GM21529 (cell line): ENCODE results near the gene VWA8.
"Not testable (repeated sequence)": the region's sequence is repeated elsewhere in the genome, so short reads cannot be mapped to it uniquely, and the experiment has no call there.

ENCODE experiments used
- ATAC-seq: cut with Tn5 transposase; IDR thresholded peaks from one replicate; pipeline ENCODE4 v1.9.1; 2021; ENCODE audit not compliant: unreplicated experiment

Gene VWA8

DNA sequence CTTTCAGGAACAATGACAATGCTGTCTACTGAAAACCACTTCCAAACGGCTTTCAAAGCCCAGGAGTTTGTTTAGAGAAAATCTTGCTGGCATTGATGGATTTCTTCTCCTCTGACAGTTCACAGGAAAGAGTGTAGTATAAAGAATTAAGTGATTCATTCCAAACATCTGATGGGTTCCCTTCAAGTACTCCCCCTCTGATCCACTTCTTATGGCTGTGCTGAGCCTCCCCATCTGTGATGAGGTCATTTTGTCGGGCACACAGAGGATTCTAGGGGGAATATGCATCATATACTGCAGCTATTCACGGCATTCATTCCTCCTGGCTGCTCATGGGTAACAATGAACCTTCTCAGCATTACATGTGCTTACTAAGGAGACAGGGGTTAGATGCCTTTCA is 395.7 kb downstream of the VWA8 start:
- ATAC-seq: no peak

DNA sequence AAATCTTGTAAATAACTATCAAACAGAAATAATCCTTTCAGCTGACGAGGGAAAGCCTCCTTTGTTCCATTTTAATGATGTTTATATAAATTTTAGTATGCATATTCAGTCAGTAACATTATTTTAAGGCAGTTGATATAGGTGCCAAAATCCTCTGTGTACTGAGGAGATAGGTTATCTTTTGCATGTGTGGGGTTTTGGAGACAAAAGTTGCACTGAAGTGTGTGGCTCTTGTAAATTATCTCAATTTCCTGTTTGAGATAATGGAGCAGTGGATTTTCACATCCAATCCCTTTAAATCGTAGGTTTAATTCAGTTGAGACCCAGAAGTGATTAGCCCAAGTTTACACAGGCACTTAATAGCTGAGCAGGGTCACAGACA is 396.9 kb downstream of the VWA8 start:
- ATAC-seq: no peak

DNA sequence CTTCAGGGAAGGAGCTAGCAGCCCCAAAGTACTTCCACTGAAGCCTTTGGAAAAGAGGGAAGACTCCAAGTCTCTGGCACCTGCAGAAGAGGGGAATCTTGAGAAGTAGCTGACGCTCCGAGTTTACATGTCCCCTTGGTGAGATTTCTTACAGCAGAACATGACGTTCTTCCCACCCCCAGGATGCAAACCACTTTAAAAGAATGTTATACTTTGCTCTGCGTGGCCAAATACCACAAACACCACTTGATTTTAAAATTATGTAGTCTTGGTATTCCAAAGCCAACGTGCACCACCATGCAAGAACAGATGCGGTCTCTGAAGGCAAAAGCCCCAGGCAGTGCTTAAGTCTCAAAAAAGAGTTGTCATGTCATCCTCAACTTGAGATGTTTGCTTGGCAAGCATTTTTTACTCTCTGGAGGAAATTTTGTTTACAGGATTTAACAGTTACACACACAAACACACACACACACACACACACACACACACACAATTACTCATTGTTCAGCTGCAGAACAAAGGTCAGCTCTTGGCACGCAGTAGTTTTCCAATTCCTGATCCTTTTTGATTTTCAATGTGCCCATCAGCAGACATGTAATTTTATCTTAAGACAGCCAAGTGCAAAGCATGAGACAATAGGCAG is 397.4 kb downstream of the VWA8 start:
- no peak for ATAC-seq

DNA sequence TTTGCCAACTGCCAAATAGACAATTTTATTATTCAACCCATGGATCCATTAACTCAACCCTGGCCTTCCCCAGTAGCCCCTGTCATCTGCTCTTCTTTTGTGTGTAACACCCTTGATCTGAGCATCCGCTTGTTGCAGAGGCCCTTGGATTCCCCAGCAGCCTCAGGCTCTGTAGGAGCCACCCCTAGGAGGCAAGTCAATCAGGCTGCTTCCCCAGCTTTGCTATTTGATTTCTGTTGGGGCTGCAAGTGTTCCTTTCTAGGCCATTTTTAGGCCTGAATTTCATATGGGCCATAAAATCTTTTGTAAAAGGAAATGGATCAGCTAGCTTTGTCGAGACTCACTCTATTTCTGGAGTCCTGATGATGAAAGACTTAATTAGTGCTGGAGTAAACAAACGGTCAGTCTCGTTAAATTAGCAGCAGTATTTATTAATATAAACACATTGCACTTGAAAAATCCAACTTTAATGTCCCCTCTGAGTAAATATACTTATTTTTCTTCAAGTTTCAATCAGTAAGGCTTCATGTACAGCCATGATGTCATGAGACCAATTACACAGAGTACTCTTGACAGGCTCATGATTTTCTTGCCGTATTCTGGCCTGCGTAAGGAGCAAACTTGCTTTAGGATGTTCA is 398.2 kb downstream of the VWA8 start:
- no peak for ATAC-seq

DNA sequence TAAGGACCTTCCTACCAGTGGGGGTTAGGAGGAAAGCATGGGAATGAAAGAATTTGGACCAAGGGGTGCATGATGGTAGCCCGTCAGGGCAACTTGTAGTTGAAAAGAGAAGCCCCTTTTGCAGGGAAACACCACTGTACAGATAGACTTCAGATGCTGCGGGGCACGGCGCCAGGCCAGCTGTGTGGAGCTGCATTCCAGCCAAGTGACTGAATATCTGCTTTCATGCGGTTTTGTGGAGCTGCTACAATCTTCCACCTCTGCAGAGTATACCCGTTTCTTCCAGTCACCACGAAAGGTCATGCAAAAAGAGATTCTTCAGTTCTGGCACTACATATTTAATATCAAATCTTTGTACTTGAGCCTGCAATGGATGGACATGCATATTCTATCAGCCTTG is 398.8 kb downstream of the VWA8 start:
- ATAC-seq: no peak

DNA sequence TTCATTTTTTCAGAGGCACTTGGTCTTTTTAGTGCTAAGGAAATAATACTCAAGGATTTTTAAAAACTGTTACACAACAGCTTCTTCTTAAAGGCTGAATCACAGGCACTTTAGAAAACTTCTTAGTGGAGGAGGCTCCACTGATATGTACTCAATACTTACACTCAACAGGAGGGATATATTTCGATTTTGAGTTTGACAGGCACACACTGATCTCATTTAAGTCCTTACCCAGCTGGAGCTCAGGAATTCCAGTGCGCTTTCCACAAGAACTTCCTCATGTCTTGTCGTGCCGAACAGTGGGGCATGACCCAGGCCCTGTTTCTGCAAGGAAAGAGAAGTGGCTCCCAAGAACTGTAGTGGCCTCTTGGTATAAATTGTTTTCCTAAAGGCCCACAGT is 399.7 kb downstream of the VWA8 start:
- no peak for ATAC-seq

DNA sequence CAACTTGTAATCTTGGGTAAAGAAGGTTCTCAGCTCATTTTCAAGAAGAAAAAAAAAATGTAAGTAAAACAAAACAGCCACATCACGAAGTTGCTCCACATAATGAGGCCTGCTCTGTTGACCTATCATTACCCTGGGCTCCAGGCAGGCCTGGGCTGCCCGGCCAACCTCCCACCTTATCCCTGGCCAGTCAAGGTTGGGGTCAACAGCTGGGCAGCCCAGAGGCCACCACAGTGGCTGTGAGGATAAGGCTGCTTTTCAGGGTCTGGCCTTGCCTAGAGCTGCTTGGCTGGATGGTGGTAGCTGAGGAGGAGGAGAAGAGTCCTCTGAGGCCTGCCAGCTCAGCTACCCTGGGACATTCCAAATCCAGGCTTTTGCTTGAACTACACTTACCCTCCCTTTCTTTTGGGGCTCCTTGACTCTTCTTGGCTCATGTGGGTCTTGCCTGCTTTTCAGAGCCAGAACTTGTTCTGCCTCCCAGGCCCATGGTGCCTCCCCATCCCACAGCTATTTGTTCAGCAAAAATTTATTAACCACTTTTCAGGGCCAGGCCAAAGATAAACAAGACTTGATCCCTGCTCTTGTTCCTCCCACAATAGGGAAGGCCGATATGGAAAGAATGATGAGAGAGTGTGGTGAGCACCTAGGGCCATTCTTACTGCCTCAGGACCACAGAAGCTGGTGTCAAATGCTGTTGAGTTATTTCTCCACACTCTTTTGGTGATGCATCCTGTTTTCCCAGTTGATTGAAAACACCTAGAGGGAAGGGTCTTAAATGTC is 401.9 kb downstream of the VWA8 start:
- no peak for ATAC-seq

DNA sequence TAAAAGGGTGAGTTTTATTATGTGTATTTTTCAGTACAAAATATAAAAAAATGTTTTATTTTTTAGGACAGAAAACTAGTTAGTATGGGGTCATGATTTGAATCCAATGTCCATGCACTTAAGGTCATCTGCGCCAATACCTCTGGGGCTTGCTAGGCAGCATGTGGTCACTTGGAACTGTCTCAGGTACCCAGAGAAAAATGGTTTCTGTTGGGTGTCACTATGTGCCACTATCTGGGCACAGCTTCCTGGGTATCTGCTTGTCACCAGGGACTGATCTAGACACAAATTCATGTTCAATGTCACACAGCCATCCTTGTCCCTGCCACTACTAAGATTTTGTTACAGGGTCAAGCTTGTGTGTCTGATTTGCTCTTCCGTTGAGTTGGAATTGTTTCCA is 403.2 kb downstream of the VWA8 start:
- ATAC-seq: no peak

DNA sequence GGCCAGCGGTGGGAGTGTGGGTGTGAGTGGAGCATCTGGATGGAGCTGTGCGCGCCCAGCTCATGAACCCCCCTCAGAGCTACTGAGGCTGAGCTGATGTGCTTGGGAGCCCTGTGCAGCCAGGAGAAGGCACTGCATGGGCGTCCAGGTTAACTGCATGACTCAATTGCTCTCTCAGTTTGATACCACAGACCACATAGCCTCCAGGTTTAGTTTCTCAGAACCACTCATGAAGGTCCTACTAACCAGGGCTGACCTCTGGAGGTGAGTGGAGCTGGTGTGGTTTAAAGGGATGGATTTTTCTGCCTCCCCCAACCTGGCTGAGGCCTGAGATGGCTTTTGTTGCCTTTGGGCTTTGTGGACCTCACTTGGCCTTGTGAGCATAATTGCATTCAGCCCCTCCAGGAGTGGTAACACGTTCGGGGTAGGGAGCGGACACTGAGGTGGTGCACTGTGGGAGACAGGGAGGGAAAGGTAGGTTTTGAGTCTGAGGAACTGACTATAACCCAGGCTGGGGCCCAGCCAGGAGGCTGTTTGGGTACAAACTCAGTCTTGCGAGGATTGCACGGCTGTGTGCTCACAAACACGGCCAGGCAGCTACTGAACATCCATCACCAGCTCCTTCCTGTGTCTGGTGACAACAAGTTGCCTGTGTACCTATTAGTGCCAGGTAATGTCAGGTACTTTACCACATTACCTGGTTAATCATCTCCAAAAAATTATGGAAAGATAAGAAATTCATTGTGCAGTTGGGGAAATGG is 406.1 kb downstream of the VWA8 start:
- peak; percentile 97 for ATAC-seq

DNA sequence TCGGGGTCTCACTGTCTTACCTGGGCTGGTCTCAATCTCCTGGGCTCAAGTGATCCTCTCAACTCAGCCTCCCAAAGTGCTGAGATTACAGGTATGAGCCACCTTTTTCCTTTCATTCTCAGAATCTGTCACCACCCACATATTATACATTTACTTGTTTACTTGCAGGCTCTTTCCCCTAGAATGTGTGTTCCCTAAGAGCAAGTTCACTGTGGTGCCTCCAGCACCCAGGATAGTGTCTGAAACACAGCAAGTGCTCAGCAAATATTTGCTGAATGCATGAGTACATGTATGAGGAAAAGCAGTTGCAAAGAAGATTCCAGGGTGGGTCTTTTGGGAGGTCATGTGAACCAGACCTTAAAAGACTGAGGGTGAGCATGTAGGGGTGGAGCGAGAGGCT is 406.7 kb downstream of the VWA8 start:
- peak; percentile 8 for ATAC-seq

DNA sequence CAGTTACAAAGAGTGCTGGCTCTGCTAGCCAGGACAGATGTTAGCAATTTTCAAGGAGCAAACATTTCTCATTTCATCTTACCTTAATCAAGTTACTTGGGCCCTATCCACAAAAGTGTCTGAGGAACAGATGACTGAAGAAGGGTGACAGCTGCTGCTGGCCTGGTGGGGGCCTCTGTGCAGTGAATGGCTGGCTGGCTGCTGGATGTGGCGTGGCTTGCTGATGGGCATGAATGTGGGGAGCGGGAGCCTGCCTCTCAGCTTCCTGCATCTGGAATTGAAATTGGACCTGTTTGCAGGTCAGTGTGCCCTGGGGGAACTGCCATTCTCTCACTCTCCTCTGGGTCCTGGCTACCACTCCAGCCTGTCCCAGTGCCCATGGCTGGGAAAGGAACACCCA is 408.9 kb downstream of the VWA8 start:
- ATAC-seq: no peak

DNA sequence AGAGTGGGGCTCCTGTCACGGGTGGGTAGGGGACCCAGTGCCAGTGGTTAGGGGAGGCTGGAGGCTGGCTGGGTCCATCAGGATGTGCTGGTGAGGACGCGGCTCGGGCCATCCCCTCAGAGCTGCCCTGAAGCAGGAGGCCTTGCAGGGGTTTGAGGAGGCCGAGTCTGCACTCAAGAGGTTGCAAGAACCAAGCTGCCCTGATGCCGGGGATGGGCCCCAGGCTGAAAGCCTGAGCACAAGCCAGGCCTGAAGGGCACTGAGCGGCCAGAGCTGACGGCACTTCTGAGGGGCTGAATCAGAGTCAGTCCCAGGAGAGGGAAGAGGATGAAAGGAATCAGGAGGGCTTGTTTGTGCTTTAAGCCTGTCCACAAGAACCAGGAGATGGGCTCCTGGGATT is 410.6 kb downstream of the VWA8 start:
- no peak for ATAC-seq

DNA sequence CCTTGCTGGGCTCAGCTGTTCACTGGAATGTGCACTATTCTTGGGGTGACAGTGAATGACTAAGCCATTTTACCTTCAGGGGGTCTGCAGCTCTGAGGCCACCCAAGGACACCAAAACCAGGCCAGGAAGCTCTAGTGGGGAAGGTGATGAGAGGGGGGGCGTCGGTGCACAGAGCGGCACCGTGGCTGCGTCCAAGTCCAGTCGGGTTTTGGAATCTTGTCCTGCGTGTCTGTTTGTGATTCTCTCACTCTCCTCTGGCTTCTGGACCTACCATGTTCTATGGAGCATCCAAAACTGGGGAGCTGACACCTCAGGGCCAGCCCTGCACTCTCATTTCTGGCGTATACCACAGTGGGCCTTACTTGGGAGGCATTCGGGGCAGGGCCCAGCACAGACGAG is 411.4 kb downstream of the VWA8 start:
- no peak for ATAC-seq

DNA sequence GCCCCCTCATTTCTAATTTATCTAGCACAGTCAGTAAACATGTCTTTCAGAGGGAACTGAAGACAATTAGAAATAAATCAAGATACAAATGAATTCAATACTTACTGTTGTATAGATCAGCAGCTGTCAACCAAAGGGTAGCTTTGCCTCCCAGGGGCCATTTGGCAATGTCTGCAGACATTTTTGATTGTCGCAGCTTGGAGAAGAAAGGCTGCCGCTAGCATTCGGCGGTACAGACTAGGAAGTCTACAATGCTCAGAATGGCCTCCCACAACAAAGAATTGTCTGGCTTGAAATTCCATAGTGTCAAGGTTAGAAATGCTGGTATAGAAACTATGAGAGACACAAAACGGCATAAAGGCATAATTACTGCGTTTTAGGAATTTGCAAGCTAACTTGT is 412.0 kb downstream of the VWA8 start:
- no peak for ATAC-seq

DNA sequence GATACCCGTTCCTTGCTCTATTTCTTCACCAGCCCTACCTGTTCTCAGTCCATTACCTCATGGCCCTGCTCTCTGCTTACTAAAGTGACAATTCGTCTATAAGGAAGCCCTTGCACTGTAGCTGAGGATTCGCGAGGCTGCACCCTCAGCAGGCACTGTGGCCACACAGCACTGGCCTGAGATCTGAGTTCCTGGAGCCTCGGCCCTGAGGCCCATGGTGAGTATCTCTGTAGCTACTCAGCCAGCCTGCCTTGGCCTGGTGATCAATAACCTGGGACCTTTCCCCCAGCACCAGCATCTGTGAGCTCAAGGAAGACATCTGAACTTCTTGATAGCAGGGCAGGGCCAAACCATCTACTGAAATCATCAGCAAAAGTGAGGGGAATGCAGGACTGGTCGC is 412.9 kb downstream of the VWA8 start:
- ATAC-seq: no peak

DNA sequence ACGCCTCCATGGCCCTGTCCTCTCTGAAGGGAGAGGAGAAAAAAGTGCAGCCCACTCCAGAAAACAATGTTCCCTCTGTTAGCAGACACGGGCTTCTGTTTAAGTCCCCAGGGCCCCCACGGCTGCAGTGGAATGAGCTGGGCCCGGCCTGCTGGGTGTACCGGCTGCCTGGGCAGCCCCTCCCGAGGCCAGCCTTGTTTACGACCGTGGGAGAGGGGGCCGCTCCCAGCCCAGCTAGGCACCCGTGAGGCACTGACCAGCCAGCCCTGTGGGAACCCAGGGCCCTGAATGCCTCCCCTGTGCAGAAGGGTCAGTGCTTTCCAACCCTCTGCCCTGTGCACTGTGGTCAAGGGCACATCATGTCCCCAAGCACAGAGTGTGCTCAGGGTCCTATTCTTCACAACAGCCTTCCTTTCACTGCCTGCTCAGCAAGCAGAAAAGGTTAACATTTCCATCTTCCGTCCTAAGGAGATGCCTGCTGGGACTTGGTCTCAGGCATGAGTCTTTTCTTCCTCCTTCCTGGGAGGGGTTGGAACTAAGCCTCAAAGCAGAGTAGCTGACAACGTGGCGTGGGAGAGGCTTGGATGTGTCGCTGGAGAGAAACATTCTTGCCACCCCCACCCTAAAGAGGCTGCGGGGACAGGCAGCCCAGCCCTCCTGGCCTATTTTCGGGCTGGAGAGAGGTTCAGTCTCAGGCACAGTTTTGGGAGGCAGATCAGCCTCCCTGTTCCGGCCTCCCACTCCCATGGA is 413.5 kb downstream of the VWA8 start:
- ATAC-seq: no peak

DNA sequence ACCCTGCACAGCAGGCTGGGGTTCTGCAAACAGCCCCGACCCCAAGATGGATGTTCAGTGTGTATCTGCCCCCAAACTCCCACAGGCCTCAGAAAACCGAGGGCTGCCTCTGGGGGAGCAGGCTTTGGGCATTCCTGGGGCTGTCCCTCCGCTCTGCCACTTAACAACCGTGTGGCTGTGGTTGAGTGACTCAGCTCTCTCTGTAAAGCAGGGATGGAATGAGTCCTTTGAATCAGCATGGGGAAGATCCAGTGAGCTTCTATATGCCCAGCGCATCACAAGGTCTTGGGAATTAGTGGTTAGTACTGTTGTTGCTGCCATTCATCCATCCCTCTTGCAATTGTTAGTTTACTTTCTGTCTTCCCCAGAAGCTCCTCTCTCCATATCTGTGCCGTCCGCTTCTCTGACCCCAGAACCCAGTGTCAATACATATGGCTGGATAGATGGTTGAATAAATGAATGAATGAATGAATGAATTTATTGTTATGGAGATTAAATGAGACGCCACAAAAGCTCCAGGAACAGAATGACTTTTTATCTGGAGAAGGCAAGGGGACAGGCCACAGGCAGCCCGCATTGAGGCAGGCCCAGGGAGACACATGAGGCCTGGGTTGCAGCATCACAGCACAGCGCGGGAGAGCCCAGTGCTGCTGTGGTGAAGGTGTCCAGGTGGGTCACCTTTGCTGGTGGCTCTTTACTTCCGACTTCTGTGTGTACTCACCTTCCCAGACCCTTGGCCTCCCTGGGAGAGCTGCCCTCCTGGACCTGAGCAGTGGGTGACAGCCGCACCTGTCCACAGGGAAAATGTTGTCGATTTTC is 414.3 kb downstream of the VWA8 start:
- ATAC-seq: no peak

DNA sequence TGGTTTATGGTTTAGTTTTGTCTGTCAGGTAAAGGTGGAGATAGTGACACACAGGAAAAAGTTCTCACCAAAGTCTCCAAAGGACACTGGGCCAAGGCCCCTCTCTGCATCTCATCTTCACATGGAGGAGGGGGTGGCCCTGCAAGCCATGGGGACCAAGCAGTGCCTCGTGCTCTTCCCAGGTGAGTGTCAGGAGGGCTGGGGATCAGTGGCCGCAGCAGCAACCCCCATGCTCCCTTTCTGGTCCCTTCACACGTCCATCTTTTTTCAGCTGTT is 415.5 kb downstream of the VWA8 start:
- ATAC-seq: no peak

DNA sequence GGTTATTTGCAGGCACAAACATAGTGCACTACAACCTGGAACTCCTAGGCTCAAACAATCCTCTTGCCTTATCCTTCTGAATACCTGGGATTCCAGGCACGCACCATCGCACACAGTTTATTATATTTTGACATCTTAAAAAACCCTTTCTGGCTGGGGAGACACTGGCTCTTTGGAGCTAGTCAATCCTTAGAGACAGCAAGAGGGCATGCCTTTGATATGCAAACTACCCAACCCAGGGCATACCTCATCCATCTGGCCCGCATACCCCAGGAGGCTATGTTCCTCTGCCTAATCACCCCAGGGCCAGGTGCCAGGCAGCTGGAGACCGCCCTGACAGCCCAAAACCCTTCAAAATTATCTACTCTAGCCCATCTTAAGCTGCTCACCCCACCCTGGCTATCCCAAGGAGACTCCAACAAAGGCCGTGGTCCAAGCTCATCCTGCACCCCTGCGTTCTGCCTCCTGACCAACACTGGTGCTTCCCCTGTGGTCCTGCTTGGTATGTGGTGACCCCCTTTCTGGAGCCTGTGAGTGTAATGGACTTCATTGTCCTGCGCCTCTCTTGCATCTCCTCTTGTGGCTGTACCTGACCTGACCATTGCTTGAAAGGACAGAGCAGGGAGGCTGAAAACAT is 417.1 kb downstream of the VWA8 start:
- ATAC-seq: no peak

DNA sequence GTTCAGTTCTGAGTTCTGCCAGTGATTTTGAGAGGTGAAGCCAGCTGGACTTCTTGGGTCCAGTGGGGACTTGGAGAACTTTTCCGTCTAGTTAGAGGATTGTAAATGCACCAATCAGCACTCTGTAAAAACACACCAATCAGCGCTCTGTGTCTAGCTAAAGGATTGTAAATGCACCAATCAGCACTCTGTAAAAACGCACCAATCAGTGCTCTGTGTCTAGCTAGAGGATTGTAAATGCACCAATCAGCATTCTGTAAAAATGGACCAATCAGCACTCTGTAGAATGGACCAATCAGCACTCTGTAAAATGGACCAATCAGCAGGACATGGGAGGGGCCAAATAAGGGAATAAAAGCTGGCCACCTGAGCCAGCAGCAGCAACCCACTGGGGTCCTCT is 418.1 kb downstream of the VWA8 start:
- not testable (repeated sequence) for ATAC-seq
